ENCODE measurements around the gene LMNTD1. TPM values are rescaled to one million over a fixed set of nuclear protein-coding genes. Genes with fewer than 3 reads are reported as not detected.

The LMNTD1 gene
- total RNA-seq, 1 experiment from 2014 or later = not detected

GRCh38 chr12:25501549-25501948 lies 51.5 kb downstream of the LMNTD1 start:
- Mint-ChIP-seq H3K4me3 (ENCODE audit: low read depth, unreplicated experiment) (no peak overlapping the region), H3K27ac (ENCODE audit: unreplicated experiment) (no peak overlapping the region), H3K4me1 (ENCODE audit: low read depth, unreplicated experiment) (no peaks in the 10 kb centered on the region), H3K9me3 (ENCODE audit: low read depth, unreplicated experiment) (no peaks in the 10 kb centered on the region), H3K27me3 (ENCODE audit: unreplicated experiment) (peaks cover 20% of the 10 kb centered on the region), H3K36me3 (ENCODE audit: insufficient read depth, unreplicated experiment) (no peaks in the 10 kb centered on the region)
- no TSS peak for BruUV-seq (replicated peaks)
- intact Hi-C loops (cut with micrococcal nuclease; ENCODE audit: unreplicated experiment) = no loop called here
- DNase-seq = no peak
- CTCF ChIA-PET = interaction anchor here (0.5 kb wide), 1 partner anchor 1384 kb away, joined by 5 read pairs; no protein-coding TSS in a partner anchor
- TF ChIP-seq, protein P1, sequence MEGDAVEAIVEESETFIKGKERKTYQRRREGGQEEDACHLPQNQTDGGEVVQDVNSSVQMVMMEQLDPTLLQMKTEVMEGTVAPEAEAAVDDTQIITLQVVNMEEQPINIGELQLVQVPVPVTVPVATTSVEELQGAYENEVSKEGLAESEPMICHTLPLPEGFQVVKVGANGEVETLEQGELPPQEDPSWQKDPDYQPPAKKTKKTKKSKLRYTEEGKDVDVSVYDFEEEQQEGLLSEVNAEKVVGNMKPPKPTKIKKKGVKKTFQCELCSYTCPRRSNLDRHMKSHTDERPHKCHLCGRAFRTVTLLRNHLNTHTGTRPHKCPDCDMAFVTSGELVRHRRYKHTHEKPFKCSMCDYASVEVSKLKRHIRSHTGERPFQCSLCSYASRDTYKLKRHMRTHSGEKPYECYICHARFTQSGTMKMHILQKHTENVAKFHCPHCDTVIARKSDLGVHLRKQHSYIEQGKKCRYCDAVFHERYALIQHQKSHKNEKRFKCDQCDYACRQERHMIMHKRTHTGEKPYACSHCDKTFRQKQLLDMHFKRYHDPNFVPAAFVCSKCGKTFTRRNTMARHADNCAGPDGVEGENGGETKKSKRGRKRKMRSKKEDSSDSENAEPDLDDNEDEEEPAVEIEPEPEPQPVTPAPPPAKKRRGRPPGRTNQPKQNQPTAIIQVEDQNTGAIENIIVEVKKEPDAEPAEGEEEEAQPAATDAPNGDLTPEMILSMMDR (IDR thresholded peaks at IDR 0.05; ENCODE audit: unreplicated experiment) = no peak

GRCh38 chr12:25500651-25501050 lies 52.4 kb downstream of the LMNTD1 start:
- CTCF ChIA-PET = no interaction called here
- BruUV-seq (replicated peaks) = no TSS peak
- DNase-seq = no peak

GRCh38 chr12:25497021-25497420 lies 56.1 kb downstream of the LMNTD1 start:
- TF ChIP-seq, protein P1 (IDR thresholded peaks at IDR 0.05; ENCODE audit: unreplicated experiment) = no peak
- no peaks in the 10 kb centered on the region for H3K36me3 Mint-ChIP-seq (ENCODE audit: insufficient read depth, unreplicated experiment)
- H3K9me3 Mint-ChIP-seq (ENCODE audit: low read depth, unreplicated experiment) = no peaks in the 10 kb centered on the region
- DNase-seq = no peak
- no TSS peak for BruUV-seq (replicated peaks)
- no peaks in the 10 kb centered on the region for H3K4me1 Mint-ChIP-seq (ENCODE audit: low read depth, unreplicated experiment)
- no peak overlapping the region for H3K27ac Mint-ChIP-seq (ENCODE audit: unreplicated experiment)
- H3K4me3 Mint-ChIP-seq (ENCODE audit: low read depth, unreplicated experiment) = no peak overlapping the region
- peaks cover 8% of the 10 kb centered on the region for H3K27me3 Mint-ChIP-seq (ENCODE audit: unreplicated experiment)
- intact Hi-C loops (cut with micrococcal nuclease; ENCODE audit: unreplicated experiment) = no loop called here
- CTCF ChIA-PET = no interaction called here

More at GRCh38 chr12:25500651-25501050, 52.4 kb downstream of the LMNTD1 start:
- no peak overlapping the region for H3K4me3 Mint-ChIP-seq (ENCODE audit: low read depth, unreplicated experiment)
- H3K27me3 Mint-ChIP-seq (ENCODE audit: unreplicated experiment) = peaks cover 20% of the 10 kb centered on the region
- no peaks in the 10 kb centered on the region for H3K9me3 Mint-ChIP-seq (ENCODE audit: low read depth, unreplicated experiment)
- H3K27ac Mint-ChIP-seq (ENCODE audit: unreplicated experiment) = no peak overlapping the region
- TF ChIP-seq, protein P1 (IDR thresholded peaks at IDR 0.05; ENCODE audit: unreplicated experiment) = no peak
- no peaks in the 10 kb centered on the region for H3K36me3 Mint-ChIP-seq (ENCODE audit: insufficient read depth, unreplicated experiment)
- intact Hi-C loops (cut with micrococcal nuclease; ENCODE audit: unreplicated experiment) = no loop called here
- no peaks in the 10 kb centered on the region for H3K4me1 Mint-ChIP-seq (ENCODE audit: low read depth, unreplicated experiment)

DNA sequence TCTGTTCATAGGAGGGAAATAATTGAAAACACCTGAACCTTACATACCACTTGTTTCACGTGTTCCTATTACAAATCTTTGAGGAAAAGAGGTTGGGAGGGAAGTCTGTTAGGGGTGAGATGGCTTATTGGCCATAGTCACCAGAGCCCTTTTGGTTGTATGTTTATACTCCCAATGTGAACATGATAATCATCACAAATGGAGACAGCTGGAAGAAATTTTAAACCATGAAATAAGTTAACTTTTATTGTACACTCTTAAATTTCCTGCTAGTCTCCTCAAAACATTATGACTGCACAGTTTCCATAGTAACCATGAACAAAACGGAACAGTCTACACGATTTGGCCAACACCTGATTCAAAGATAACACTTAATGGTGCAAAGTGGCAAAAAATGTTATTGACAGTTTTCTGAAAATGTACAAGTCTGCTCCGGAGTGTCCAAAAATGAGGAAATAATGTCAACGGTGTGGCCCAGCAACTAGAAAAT lies 56.9 kb downstream of the LMNTD1 start:
- intact Hi-C loops (cut with micrococcal nuclease; ENCODE audit: unreplicated experiment) = no loop called here
- DNase-seq = no peak
- CTCF ChIA-PET = no interaction called here
- Mint-ChIP-seq H3K4me3 (ENCODE audit: low read depth, unreplicated experiment) (no peak overlapping the region), H3K27me3 (ENCODE audit: unreplicated experiment) (no peaks in the 10 kb centered on the region), H3K4me1 (ENCODE audit: low read depth, unreplicated experiment) (no peaks in the 10 kb centered on the region), H3K36me3 (ENCODE audit: insufficient read depth, unreplicated experiment) (no peaks in the 10 kb centered on the region), H3K9me3 (ENCODE audit: low read depth, unreplicated experiment) (no peaks in the 10 kb centered on the region), H3K27ac (ENCODE audit: unreplicated experiment) (no peak overlapping the region)
- TF ChIP-seq, protein P1 (IDR thresholded peaks at IDR 0.05; ENCODE audit: unreplicated experiment) = no peak
- BruUV-seq (replicated peaks) = no TSS peak
